Inflammatory macrophage treated with lipopolysaccharide for 4 hours (primary cell): ENCODE results near the gene ALX4.

ENCODE experiments used
- DNase-seq: peaks from one replicate; pipeline ENCODE4 v3.0.0-alpha.2; 2020

Gene ALX4

DNA sequence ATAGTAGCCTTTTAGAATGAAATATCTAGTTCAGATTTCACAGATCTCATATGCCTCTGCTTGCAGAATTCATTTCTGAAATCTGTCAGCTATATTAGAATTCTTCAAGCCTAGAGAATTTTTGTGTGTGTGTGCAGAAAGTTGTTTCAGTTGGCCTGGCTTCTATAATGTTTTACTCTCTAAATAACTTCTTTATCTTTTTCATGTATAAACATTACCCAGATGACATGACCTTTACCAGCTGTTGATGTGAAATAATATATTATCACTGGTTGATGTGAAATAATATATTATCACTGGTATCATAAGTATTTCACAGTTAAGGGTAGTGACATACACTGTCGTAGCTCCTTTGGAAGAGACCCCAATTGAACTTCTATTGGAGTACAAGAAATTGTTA, 72.8 kb downstream of the ALX4 start:
- no peak for DNase-seq

DNA sequence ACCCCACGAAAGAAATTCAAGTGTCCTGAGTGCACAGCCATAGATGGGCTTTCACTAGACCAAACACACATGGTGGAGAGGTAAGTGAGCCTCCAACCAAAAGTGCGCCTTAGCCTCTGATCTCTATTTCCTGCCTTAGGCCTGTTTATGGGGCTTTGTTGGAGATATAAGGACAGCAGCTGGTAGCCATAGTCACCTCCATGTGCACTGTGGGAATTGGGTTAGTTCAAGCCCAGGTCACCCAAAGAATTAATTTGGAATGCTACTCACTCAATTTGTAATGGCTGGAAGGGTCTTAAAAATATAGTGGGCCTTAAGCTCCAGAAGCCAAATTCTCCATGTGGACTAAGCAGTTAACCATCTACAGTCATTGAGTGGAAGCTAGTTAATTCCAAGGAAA, 73.6 kb downstream of the ALX4 start:
- DNase-seq = no peak

DNA sequence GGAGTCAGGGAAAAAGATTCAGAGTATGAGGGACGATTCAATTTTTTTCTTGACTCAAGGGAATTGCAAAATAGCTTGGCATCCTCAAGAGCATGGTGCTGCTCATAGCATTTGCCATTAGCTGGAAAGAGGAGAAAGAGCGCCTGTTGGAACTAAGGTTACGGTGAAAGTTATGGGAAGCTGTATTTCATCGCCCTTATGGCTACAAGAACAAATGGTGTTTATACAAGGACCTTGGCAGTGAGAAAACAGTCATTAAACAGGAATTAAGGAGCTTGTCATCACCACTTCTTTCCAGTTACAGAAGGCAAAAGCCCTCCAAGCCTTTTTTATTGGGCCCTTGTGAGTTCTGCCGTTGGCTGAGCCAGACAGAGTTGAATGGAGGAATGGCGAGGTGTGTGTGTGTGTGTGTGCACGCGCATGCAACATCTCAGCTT, 74.2 kb downstream of the ALX4 start:
- DNase-seq = no peak

DNA sequence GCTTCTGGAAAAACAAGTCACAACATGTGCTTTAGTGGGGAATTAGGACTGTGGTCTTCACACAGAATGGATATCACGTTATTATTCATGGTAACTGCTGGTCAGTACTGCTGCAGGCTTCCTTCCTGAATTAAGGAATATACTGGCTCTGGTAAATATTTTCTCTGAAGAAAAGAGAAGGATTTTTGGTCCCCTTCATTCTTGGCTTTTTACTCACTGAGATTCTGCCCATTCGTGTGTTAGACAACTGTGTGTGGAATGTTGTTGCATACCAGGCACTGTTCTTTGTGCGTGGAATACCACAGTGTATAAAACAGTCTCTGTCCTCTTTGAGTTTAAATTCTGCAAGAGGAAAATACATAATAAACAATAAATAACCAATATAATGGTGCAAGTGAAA, 80.3 kb downstream of the ALX4 start:
- DNase-seq = no peak

DNA sequence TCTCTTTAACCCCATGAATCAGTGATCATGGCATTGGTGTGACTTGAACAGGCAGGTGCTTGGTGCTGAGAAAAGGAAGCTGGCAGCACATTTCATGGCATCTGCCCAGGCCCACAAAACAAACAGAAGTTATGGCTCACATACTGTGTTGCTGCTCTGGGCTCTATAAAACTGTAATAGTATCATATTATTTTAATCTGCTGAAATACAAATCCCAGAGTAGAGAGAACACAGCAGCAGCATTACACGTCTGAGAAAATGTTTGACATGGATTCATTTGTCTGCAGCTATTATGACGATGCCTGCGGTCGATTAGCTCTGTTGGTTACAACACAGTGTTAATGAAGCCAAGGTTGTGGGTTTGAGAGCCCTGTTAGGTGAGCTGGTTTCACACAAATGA, 80.8 kb downstream of the ALX4 start:
- no peak for DNase-seq

DNA sequence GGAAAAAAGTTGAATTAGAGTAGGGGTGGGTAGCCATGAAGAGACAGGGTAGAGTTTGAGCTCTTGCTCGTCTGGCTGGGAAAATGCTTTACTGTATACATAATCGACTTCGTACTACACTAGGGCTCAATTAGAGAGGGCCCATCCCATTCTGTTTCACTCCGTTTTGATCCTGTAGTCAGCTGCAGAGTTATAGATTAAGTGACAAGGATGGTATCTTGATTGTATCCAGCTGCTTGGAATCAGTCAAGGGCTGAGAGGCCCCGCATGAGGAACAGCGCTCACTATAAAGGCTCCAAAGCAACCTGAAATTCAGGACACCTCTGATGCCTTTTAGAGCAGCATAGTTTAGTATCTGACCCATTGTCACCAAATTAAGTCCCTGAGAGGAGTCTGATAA, 81.6 kb downstream of the ALX4 start:
- no peak for DNase-seq

DNA sequence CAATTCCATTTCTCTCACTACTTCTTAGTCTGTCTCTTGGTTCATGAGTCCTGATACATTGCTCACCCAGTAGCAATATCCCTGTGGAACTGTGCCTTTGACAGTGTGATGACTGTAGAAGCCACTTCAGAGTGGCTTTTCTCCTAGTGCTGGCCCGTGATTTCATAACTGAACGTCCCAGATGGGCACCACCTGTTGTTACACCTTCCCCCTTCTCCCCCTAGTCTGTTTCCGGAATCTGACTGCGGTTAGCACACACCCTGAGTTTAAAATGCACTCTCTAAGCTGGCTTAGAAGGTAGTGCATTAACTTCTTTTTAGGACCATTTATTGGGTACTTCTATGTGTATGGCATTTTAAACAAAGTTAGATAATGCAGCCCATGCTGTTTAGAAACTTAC, 83.0 kb downstream of the ALX4 start:
- no peak for DNase-seq

DNA sequence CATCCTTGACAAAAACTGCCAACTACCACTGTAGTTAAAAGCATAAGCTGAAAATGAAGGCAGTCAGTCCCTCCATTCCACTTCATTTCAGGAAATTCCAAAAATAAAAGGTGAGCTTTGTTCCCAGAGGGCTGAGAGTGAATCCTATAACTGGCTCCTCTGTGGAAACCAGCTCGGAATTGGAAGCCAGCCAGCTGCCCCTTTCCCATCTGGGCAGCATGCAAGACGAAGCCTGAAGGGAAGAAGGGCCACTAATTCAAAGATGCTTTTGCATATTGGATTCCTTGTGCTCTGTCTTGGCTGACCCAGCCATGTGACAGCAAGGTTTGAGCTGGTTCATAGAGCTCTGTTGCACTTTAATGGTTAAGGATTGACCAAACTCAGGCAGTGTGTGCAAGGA, 83.4 kb downstream of the ALX4 start:
- no peak for DNase-seq

DNA sequence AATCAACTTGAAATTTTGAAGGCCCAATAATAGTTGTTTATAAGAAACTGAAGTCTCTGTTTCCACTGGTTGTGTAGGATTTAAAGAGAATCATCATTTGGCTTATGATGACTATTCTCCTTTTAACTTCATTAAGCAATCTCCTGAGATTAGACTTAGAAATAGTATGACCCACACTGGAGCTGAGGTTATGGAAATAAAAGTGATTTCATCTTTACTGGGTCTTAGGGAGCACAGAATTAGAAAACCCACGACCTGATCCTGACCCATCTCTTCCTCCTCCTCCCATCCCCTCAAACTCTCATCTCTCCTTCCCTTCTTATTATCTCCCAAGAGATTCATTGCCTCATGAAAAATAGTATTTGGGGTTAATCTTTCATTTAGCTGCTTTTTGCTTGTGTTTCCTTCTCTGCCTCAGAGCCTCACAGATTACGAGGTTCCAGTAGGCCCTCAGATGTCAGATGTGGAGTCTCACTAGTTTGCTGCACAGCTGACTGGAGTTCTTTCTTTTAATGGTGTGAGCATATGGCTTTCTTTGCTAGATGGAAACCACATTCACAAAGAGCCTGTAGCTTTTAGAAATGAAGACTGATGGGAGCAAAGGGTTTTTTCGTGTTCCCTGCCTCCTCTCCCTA, 85.0 kb downstream of the ALX4 start:
- DNase-seq = no peak

DNA sequence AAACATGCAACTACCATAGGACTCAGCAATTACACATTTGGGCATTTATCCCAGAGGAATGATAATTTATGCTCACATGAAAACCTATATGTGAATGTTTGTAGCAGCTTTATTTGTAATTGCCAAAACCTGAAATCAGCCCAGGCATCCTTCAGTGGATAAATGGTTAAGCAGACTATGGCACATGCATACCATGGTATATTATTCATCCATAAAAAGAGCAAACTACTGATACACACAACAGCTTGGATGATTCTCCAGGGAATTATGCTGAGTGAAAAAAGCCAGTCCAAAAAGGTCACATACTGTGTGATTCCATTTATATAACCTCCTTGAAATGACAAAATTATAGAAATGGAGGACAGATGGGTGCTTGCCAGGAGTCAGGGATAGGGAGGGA, 86.7 kb downstream of the ALX4 start:
- DNase-seq = no peak

DNA sequence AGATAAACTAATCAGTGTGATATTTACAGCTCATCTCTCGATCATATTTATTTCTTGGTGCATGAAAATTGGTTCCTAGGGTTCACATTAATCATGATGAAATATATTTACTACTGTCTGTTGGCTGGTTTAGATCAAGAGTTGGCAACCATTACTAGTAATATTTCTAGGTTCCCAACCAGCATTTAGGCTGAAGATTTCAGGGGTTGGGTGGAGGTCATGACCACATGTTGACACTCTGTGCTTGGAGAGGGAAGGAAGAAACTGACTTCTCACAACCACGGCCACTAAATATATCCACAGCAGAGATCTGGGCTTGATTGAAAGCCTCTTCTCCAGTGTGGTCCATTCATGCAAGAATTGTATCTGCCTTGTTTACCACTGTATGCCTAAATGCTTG, 87.9 kb downstream of the ALX4 start:
- no peak for DNase-seq

DNA sequence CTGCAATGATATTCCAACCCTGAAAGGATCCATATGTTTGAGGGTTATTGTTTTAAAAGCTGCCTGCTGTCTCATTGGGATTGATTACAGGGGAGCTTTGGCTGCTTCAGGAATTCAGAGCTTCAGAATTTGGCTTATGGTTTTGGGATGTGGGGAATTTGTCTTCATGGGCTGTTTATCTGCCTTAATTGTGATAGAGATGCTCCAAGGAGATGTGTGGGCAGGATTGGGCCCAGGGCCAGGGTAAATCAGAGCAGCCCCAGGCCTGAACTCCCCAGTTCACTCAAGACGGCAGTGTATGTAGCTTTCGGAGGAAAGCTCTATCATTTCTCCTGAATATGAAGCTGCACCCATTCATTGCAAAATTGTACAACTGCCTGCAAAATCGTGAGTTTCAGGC, 88.5 kb downstream of the ALX4 start:
- DNase-seq = no peak

DNA sequence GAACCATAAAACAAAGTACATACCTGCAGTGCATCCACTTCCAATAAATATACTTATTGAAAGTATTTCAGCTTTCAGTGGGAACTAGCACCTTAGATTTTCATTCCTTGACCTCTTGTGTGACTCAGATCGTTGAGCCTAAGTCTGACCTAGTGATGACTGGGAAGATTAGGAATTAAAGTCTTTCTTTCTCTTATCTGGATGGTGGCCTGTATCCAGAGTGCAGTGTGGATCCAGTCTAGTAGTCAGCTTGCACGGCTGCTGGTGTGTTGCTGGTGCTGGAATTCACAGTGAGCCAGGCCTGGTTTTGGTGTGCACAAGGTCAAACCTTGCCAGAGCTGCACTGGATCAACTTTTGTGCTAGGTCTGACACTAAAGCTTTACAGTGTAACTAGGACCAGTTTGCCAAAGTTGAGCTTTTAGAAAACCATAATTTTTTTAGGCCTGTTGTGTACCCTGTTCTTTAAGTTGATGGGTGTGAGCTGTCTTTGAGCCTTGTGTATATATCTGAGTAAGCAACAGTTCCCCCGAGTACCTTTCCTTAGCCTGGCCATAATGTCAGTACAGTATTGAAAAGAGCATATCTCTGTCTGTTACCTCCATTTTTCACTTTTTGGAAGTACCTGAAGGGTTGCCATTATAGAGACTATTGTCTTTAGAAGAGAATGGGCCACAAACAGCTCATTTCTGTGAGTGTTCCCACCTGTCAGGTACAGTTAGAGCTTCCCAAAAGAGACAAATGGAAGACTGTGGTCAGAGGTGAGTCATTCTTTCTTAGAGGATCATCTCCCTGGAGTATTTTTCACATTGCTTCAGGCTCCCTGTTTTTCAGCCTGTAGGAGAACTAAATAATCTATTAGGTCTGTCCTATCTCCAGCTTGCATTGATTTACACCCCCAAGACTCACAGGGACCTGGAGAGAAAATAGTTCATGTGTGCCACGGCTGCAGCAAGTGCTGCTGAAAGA, 89.8 kb downstream of the ALX4 start:
- no peak for DNase-seq

DNA sequence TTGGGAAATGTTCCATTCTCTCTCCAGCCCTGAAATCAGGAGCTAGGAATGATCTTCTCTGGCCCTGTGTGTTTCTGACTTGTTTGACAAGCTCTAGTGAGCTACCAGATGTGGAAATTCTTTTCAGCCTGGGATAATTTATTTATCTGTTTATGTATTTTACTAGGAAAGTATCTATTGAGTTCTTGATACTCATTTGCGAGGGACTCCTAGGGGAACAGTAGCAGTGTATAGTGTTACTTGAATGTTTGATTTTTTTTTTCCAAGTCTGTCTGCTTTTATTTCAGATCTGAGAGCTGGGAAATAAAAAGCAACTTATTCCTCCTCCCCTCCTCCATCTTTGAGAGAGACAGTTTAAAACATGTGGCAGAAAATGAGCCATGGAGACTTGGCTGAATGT, 92.5 kb downstream of the ALX4 start:
- no peak for DNase-seq

DNA sequence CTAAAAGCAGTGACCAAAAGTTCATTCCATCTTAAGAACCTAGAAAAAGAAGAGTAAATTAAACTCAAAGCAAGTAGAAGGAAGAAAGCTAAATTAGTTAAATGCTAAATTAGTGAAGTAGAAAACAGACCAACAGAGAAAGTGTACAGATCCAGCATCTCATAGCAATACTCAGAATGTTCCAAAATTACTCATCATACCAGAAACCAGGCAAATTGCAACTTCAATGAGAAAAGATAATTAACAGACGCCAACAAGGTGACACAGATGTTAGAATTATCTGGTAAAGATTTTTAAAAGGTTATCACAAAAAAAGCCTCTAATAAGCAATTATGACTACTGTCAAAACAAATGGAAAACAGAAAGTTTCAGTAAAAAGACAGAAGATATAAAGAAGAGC, 96.8 kb downstream of the ALX4 start:
- no peak for DNase-seq

DNA sequence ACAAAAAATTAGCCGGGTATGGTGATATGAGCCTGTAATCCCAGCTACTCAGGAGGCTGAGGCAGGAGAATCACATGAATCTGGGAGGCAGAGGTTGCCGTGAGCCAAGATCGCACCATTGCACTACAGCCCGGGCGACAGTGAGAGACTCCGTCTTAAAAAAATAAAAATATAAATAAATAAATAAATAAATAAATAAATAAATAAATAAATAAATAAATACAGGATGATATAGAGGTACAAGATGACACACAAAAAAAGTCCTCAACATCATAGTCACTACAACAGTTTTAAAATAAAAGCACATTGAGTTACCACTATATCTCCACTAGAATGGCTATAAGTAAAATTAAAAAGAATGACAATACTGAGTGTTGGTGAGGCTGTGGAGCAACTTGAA, 97.8 kb downstream of the ALX4 start:
- DNase-seq = no peak
